Measurements from ENCODE around the gene ZNF45.
"Not testable (repeated sequence)": the region's sequence is repeated elsewhere in the genome, so short reads cannot be mapped to it uniquely, and the experiment has no call there.

ZNF45 gene

GRCh38 chr19:43901395-43902390 lies 33.4 kb downstream of the ZNF45 start:
- TF ChIP-seq CTCF (IDR thresholded peaks at IDR 0.05; ENCODE audit: low read length, missing control alignments): no peak
- peak overlapping the region; percentile 75 for H3K4me3 ChIP-seq (replicated peaks; ENCODE audit: low read depth, low read length)
- peak; percentile 93 for DNase-seq (ENCODE audit: low read depth)

DNA sequence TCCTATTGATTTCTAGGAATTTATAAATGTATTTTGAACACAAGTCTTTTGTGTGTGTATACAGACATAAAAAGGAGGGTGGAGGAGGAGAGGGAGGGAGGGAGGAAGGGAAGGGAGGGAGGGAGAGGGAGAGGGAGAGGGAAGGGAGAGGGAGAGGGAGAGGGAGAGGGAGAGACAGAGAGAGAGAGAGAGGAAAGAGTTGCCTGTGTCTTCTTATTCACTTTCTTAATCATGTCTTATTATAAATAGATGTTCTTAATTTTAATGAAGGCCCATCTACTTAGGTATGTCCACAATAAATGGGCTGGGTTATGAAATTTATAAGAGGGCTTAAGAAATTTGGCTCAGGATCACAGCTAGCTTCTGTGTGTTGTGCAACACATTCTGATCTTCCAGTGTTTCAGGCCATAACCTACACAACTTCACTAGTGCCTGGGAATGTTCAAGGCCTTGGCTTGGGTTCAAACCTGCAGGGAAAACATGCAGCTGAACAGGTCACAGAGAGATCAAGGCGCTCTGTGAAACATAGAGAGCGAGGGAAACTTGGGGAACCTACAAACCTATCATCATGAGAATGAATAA lies 39.3 kb downstream of the ZNF45 start:
- peak; percentile 11 for DNase-seq (ENCODE audit: low read depth)
- H3K4me3 ChIP-seq (replicated peaks; ENCODE audit: low read depth, low read length): no peak overlapping the region
- TF ChIP-seq CTCF (IDR thresholded peaks at IDR 0.05; ENCODE audit: low read length, missing control alignments): no peak

- no peak within 1 kb of the TSS for H3K4me3 ChIP-seq (replicated peaks; ENCODE audit: low read depth, low read length)
- DNase-seq (ENCODE audit: low read depth): no peak
- TF ChIP-seq CTCF (IDR thresholded peaks at IDR 0.05; ENCODE audit: low read length, missing control alignments): no peak
These were observed 51.2 kb downstream of the ZNF45 start, which contains the start of gene ZNF404 for GRCh38 chr19:43883864-43884263. Gene ZNF404 (minus strand): TSS chr19:43883964.

- H3K4me3 ChIP-seq (replicated peaks; ENCODE audit: low read depth, low read length): no peak overlapping the region
- TF ChIP-seq CTCF (IDR thresholded peaks at IDR 0.05; ENCODE audit: low read length, missing control alignments): no peak
- no peak for DNase-seq (ENCODE audit: low read depth)
These were observed 54.6 kb downstream of the ZNF45 start for GRCh38 chr19:43880483-43880882.

DNA sequence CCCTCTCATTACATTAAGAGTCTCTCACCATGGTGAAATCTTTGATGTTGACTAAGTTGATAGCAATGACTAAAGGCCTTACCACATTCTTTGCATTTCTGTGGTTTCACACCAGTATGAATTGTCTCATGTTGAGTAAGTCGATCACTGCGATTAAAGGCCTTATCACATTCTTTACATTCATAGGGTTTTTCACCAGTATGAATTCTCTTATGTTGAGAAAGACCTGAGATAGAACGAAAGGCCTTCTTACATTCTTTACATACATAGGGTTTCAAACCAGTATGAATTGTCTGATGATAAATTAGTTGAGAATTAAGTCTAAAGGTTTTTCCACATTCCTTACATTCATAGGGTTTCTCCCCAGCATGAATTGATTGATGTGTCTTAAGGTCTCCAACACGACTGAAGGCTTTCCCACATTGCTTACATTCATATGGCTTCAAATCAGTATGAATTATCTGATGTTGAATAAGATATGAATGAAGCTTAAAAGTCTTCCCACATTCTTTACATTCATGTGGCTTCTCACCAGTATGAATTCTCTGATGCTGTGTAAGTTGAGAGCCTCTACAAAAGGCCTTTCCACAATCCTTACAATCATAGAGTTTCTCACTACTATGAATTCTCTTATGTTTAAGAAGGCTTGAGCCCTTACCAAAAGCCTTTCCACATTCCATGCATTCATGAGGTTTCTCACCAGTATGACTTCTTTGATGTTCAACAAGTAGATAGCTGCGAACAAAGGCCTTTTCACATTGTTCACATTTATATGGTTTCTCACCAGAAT lies 62.3 kb downstream of the ZNF45 start:
- TF ChIP-seq CTCF (IDR thresholded peaks at IDR 0.05; ENCODE audit: low read length, missing control alignments): no peak
- no peak overlapping the region for H3K4me3 ChIP-seq (replicated peaks; ENCODE audit: low read depth, low read length)
- no peak for DNase-seq (ENCODE audit: low read depth)

DNA sequence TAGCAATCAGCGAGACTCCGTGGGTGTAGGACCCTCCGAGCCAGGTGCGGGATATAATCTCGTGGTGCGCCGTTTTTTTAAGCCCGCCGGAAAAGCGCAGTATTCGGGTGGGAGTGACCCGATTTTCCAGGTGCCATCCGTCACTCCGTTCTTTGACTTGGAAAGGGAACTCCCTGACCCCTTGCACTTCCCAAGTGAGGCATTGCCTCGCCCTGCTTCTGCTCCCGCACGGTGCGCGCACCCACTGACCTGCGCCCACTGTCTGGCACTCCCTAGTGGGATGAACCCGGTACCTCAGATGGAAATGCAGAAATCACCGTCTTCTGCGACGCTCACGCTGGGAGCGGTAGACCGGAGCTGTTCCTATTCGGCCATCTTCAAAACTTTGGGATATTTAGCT lies 68.2 kb downstream of the ZNF45 start:
- H3K4me3 ChIP-seq (replicated peaks; ENCODE audit: low read depth, low read length); DNase-seq (ENCODE audit: low read depth): not testable (repeated sequence)

Data from fibroblast of pulmonary artery (primary cell).